ENCODE measurements around the gene ID1.

- no peak for TF ChIP-seq ZNF816 (CRISPR knock-in tag; IDR thresholded peaks at IDR 0.05; ENCODE audit: borderline replicate concordance)
- TF ChIP-seq CEBPB (IDR thresholded peaks at IDR 0.05; ENCODE audit: borderline replicate concordance, low read depth, low read length) = no peak
- TF ChIP-seq ATF2 (CRISPR knock-in tag; IDR thresholded peaks at IDR 0.05) = no peak
- no peak for TF ChIP-seq CTCF (CRISPR knock-in tag; IDR thresholded peaks at IDR 0.05)
- TF ChIP-seq AKAP8 (CRISPR knock-in tag; IDR thresholded peaks at IDR 0.05) = no peak
Measured at GRCh38 chr20:31564284-31564683, 40.8 kb upstream of the ID1 start.

Measured in HepG2 (cell line).